ENCODE data around the gene SMTN.

SMTN gene

GRCh38 chr22:31130873-31131272, 49.8 kb downstream of the SMTN start:
- DNase-seq, result no peak

GRCh38 chr22:31133911-31134310, 52.8 kb downstream of the SMTN start:
- no peak for DNase-seq

GRCh38 chr22:31134688-31135087, 53.6 kb downstream of the SMTN start:
- no peak for DNase-seq

- DNase-seq, result no peak
These were observed 54.6 kb downstream of the SMTN start for GRCh38 chr22:31135706-31136105.

GRCh38 chr22:31136155-31136554, 55.0 kb downstream of the SMTN start:
- DNase-seq, result no peak

- no peak for DNase-seq
These were observed 55.6 kb downstream of the SMTN start for GRCh38 chr22:31136711-31137110.

- DNase-seq, result no peak
These were observed 56.6 kb downstream of the SMTN start for GRCh38 chr22:31137721-31138120.

- DNase-seq, result no peak
These were observed 57.0 kb downstream of the SMTN start for GRCh38 chr22:31138126-31138525.

GRCh38 chr22:31139066-31139465, 57.9 kb downstream of the SMTN start:
- DNase-seq, result no peak

GRCh38 chr22:31139866-31140716, 59.0 kb downstream of the SMTN start, which contains the start of gene PLA2G3:
TSS of gene PLA2G3 (minus strand) at chr22:31140508. CDS start at chr22:31140354, 154 bp downstream.
- DNase-seq, result peak; percentile 17 to 59

- no peak for DNase-seq
These were observed 59.6 kb downstream of the SMTN start for GRCh38 chr22:31140746-31141145.

GRCh38 chr22:31141551-31141950, 60.4 kb downstream of the SMTN start:
- DNase-seq, result no peak

- no peak for DNase-seq
These were observed 61.2 kb downstream of the SMTN start for GRCh38 chr22:31142285-31142684.

GRCh38 chr22:31143038-31143437, 61.9 kb downstream of the SMTN start:
- DNase-seq, result no peak

- DNase-seq, result no peak
These were observed 62.4 kb downstream of the SMTN start for GRCh38 chr22:31143537-31143936.

- DNase-seq, result no peak
These were observed 63.1 kb downstream of the SMTN start for GRCh38 chr22:31144223-31144622.

- no peak for DNase-seq
These were observed 67.4 kb downstream of the SMTN start for GRCh38 chr22:31148488-31148887.

- peak; percentile 64 for DNase-seq
These were observed 68.0 kb downstream of the SMTN start for GRCh38 chr22:31148953-31149627.

- DNase-seq, result peak in 1 of 2 experiments; percentile 2
These were observed 69.5 kb downstream of the SMTN start for GRCh38 chr22:31150615-31151014.

GRCh38 chr22:31151872-31152271, 70.8 kb downstream of the SMTN start:
- DNase-seq, result no peak

GRCh38 chr22:31153357-31153756, 72.2 kb downstream of the SMTN start:
- DNase-seq, result no peak
